GM18907 (cell line): ENCODE results near the gene IFNLR1.
"Not testable (repeated sequence)": the region's sequence is repeated elsewhere in the genome, so short reads cannot be mapped to it uniquely, and the experiment has no call there.

ENCODE experiments used
- ATAC-seq: cut with Tn5 transposase; IDR thresholded peaks from one replicate; pipeline ENCODE4 v1.9.1; 2021; ENCODE audit warnings: mild to moderate bottlenecking, moderate library complexity; ENCODE audit not compliant: unreplicated experiment

The IFNLR1 gene

DNA sequence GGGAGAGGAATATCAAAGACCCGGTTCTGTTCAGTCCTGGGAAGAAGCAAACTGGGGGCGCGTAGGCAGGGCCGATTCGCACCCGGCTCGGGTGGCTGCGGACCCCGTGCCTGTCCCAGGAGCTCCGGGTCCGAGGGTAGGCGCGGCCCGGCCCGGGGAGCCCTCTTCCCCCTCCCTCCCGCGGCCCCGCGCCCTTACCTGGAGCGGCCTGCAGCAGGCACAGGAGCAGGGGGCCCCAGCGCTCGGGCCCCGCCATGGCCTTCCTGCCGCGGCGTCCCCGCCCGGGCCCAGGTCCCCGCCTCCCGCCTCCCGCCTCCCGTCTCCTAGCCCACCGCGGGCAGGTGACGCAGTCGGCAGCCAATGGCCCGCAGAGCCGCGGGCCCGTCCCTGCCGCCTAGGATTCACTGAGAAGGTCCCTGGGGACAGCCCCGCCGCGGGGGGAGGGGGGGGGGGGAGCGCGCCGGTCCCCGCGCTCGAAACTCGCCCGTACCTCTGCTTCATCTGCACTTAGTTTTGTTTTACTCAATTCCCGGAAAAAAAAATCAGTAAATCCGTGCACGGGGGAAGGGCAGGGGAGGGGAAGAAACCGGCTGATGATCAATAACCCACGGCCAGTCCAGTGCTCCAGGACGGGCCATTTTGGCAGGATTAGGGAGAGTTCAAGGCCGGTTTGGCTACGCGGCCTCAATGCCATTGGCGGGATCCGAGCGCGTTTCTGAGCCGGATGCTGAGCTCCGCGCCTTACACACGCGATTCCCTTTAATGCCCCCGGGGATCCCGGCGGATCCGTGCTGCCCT lies at the start of gene IFNLR1:
Gene IFNLR1, minus strand, starts transcription at position 297 of the 798 bp plus-strand sequence. Its CDS starts 41 bp downstream, at position 256.
- ATAC-seq = no peak

DNA sequence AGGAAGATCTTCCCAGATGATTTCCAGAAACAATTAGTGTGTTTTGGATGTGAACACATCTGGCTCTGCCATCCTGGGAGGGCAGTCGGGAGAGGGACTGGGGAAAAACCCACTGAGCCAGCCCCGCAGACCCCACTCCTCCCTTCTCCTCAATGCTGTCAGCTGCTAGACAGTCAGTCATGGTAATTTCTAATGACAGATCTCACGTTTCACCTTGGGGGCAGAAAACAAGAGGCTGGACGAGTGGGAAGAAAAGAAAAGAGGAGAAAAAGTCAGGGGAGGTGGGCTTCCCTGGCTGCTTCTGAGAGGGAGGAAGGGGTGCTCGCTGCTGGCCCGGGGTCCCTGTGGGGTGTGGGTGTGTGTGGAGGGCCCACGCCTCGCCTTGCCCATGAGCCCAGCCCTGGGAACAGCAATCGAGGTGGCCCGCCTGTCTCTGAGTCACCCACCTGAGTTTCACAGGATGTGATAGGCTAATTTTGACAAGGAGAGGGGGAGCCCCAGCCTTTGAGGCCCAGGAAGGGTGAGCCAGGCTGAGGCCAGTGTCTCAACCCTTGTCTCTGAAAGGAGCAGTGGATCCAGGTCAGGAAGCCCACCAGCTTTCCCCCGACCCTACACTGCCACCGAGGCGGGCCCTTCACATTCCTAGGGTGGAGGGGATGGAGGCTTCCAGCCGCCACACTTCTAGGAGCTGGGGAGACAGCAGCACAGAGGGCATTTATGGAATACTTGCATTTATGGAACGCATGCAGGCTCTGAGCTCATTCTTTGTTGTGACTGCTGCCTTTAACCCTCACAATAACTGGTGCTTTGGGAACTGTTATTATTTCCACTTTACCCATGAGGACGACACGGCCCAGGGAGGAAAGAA lies 49.1 kb upstream of the IFNLR1 start:
- ATAC-seq = no peak

DNA sequence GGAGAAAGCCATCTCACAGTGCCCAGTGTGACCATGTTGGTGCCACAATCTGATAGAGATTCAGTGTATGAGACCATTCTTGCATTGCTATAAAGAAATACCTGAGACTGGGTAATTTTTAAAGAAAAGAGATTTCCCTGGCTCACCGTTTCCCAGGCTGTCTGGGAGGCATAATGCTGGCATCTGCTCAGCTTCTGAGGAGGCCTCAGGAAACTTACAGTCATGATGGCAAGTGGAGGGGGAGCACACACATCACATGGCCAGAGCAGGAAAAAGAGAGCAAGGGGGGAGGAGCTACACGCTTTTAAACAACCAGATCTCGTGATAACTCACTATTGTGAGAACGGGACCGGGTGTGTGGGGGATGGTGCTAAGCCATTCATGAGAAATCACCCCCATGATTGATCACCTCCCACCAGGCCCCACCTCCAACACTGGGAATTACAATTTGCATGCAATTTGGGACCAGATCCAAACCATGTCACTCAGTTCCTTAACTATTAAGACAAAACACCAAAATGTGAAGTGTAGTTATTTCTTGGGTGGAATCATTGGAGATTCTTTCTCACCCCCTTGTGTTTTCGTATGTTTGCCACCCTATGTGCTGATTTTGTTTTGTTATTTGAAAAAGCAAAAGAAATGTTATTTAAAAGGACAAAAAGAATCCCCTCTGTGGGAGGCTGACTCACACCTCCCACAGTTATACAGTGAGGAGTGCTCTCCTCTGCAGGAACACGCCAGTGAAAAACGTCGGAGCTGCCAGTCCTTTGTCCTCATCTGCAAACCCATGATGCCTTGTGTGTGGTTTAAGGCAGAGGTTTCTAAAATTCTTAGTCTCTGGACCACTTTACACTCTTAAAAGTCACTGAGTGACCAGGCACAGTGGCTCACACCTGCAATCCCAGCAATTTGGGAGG lies 46.9 kb upstream of the IFNLR1 start:
- ATAC-seq = no peak

DNA sequence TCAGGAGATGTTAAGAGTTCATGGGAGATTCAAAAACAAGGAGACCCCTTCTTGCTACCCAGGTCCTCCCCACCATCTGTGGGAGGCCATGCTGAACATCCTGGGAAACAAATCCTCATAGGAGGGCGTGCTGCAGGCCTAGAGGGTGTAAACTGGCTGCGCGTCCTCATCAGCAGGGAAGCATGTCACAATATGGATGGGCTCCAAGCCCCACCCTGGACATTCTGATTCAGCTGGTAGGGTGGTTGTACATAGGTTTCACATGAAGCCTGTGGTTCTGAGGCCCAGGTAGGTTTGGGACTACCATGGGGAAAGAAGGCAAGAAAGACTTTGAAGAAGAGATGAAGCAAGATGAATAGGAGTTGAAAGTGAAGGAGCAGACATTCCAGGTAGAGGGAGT lies 44.6 kb upstream of the IFNLR1 start:
- no peak for ATAC-seq

DNA sequence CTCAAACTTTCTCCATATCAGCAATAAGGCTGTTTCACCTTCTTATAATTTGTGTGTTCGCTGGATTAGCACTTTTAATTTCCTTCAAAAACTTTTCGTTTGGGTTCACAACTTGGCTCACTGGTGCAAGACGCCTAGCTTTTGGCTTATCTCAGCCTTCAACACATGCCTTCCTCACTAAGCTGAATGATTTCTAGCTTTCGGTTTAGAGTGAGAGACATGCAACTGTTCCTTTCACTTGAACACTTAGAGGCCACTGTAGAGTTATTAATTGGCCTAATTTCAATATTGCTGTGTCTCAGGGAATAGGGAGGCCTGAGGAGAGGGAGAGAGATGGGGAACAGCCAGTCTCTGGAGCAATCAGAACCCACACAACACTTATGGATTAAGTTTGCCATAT lies 41.2 kb upstream of the IFNLR1 start:
- no peak for ATAC-seq

DNA sequence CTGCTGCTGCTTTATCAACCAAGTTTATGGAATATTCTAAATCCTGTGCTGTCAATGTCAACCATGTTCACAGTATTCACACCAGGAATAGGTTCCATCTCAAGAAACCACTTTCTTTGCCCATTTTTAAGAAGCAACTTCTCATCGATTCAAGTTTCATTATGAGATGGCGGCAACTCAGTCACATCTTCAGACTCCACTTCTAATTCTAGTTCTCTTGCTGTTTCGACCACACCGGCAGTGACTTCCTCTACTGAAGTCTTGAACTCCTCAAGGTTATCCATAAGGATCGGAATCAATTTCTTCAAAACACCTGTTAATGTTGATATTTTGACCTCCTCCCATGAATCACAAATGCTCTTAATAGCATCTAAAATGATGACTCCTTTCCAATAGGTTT lies 39.7 kb upstream of the IFNLR1 start:
- ATAC-seq = no peak

DNA sequence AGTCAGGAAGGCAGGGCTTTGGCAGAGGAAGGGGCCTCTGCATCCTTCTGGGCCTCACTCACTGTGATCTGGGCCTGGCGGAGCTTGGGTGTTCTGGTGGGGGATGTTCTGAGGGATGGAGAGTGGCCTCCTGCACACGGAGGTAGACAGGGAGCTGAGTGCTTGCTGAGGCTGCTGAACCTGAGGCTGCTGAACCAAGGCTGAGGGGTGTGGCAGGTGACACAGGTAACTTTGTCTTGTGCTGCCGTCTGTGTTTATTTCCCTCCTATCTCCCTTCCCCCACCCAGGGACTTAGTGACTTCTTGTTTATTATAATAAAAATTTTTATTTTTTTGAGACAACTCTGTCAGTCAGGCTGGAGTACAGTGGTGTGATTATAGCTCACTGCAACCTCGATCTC lies 37.7 kb upstream of the IFNLR1 start:
- ATAC-seq = no peak

DNA sequence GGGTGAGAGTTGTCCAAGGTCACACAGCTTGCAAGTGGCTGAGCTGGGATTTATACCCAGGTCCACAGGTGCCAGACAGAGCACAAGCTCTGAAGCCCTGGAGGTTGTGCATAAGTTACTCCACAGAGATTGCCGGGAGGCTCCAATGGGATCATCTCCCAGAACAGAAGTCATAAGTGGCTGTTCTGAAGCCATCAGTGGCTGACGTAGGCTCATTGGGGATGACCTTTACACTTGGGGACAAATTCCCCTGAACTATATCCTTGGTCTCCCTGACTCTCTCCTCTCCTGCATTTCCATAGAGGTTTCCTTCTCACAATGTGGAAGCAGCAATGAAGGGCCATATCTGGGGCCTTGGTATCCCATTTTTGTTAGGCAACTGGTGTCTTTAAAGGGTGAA lies 37.0 kb upstream of the IFNLR1 start:
- no peak for ATAC-seq

DNA sequence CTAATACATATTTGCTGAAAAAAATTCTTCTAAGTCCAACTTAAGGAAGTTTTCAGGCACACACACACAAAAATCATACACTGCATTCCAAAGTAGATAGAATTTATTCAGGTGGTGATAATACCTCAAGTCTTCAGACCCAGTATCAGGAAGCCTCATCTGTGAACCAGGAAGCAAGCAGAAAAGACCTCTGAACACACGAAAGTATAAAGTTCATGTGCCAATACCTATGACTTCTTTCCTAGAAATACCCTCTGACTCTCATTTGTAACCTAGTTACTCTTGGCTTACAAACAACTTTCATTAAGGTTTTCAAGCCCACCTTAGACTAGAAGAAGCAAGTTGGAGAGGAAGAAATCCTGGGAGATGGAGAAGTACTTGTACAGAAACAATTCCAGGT lies 35.7 kb upstream of the IFNLR1 start:
- no peak for ATAC-seq

DNA sequence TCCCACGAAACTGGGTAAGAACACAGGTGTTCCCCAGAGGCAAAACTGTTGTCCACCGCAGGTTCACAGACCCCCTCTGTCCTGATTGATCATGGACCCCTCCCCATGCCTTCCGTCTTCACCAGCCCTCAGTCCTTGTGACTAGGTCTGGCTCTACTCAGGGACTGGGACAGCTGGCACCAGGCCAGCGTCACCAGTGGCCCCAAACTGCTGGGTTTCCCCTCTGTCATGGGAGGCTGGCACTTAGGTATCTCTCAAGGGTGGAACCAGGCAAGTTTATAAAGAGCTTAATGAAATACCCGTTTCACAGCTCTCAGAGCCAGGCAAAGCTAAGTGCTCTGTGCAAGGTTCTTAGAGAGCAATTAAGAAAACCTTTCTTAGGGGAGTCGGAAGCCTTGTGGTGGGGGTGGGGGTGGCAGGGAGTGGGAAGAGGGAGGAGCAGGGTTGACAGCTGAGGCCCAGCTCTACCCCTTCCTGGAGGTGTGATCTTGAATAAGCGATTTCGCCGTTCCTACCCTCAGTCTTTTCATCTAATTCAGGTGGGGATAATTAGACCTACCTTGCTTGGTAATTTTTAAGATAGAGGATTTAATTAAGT lies 35.0 kb upstream of the IFNLR1 start:
- ATAC-seq = no peak

DNA sequence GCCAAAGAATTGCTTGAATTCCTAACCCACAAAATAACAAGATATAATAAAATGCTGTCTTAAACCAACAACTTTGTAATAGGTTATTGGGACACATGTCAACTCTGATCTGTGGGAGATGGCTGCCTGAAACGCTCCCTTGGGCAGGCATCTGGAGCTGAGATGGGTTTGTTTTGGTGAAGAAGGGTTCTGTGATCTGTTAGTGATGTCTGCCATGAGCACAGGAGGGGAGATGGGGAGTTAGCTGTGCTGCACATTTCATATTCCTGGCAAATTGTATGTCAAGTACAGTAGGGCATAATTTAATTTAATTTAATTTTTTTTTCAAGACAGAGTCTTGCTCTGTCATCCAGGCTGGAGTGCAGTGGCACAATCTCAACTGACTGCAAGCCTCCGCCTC lies 34.2 kb upstream of the IFNLR1 start:
- no peak for ATAC-seq

DNA sequence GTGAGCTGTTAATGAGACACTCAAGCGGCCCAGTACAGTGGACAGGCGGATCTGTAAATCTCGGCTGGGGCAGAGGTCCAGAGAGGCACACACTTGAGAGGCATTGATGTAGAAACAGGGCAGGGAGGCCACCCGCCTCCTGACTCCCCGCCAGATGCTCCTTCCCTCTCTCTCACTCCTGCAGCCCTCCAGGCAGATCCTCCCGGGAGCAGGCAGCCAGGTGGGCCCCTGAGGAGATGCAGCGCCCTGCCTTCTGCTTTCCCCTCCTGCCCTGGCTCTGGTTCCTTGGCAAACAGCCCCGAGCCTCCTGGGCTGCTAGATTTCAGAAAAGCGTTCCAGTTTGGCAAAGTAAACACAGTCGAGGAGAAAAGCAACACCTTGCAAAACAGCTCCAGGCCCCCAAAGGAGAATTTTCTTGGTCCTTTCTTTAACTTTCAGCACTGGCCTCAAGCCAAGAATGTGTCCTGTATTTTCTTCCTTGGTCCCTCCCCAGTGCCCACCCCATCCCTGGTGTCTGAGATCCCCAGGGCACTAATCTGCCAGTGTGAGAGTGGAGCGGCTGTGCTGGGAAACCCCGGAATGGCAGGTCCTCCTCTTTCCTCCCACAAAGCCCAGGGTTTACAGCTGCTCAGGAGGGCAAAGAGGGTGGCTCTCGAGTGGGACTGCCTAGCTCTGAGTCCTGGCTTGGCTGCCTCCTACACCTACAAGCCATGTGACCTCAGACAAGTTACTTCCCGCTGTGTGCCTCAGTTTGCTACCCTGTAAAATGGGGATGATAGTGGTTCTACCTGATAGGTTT lies 29.4 kb upstream of the IFNLR1 start:
- no peak for ATAC-seq

DNA sequence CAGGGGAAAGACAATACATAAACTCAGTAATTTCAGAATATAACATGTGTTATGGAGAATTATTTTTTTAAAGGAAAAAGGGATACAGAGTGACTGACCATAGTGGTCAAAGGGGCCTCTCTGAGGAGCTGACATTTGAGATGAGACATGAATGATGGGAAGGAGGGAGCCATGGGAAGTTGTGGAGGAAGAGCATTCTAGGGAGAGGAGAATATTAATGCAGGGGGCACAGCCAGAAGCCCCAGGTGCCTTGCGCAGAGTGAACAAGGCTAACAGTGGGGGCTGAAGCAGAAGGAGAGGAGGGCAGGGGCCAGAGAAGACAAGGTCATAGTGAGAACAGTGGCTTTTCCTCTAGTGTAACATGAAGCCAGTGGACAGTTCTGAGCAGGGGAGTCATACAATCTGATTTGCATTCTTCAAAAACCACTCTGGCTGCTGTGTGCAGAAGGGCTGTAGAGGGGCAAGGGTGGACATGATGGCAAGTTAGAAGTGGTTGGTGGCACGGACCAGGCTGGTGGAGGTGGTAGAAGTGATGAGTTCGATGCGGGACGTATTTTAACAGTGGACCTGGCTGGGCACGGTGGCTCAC lies 28.2 kb upstream of the IFNLR1 start:
- ATAC-seq = no peak

DNA sequence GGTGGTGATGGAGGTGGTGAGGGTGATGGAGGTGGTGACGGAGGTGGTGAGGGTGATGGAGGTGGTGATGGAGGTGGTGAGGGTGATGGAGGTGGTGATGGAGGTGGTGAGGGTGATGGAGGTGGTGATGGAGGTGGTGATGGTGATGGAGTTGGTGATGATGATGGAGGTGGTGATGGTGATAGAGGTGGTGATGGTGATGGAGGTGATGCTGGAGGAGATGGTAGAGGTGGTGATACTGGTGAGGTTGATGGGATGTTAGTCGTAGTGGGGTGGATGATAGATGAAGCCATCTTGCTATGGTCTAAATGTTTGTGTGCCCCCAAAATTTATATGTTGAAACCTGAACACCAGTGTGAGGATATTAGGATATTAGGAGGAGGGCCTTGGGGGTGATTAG lies 25.3 kb upstream of the IFNLR1 start:
- ATAC-seq = no peak

DNA sequence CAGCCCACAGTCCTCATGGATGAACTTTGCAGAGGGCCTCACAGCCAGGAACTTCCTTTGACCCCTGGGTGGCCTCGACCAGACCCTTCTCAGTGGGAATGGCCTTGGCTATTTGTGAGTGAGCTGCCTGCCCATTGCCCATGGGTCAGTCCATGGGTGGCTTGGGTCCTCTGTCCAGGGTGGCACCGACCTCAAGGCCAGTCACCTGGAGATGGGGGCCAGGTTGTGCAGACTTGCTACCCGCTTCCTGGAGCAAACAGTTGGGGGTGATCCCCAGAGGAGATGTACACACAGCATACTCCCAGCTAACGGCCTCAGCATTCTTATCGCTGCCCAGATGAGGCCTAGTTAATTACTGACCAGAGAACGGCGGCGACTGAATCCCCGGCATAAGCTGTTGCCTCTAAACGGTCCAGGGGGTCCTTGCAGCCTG lies 23.1 kb upstream of the IFNLR1 start:
- ATAC-seq = no peak

DNA sequence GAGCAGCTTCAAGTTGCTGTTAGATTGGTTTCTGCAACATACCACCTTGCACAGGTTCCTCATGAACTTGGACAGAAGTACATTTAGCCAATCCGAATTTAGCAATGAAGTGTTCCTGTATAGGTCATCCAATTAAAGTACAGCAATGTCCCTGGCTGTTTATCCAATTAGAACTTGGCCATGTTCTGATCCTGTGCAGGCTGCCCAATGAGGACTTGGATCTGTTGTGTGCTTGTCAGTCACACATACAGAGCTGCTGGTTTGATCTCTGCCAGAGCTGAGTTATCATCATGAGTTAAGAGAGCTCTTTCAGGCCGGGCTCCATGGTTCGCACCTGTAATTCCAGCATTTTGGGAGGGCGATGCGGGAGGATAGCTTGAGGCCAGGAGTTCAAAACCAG lies 22.0 kb upstream of the IFNLR1 start:
- no peak for ATAC-seq

DNA sequence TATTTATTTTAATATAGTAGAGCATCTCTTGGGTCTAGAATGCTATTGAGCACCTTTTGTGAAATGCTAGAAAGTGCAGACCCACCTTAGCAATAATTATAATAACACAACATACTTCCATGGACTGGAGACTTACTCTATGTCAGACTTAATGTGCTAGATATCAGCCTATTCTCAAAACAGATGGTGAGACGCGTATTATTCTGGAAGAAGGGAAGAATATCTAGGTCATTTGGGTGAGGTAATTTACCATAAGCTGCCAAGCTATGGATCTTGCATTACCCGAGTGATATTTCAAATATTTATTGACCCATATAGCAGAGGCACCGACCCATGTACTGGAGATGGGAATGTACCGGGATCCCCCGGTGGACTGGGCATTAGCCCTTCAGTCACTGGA lies 20.6 kb upstream of the IFNLR1 start:
- no peak for ATAC-seq

DNA sequence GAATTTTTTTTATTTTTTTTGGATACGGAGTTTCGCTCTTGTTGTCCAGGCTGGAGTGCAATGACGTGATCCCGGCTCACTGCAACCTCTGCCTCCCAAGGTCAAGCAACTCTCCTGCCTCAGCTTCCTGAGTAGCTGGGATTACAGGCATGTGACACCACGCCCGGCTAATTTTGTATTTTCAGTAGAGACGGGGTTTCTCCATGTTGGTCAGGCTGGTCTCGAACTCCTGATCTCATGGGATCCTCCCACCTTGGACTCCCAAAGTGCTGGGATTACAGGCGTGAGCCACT lies 20.3 kb upstream of the IFNLR1 start:
- ATAC-seq = not testable (repeated sequence)

DNA sequence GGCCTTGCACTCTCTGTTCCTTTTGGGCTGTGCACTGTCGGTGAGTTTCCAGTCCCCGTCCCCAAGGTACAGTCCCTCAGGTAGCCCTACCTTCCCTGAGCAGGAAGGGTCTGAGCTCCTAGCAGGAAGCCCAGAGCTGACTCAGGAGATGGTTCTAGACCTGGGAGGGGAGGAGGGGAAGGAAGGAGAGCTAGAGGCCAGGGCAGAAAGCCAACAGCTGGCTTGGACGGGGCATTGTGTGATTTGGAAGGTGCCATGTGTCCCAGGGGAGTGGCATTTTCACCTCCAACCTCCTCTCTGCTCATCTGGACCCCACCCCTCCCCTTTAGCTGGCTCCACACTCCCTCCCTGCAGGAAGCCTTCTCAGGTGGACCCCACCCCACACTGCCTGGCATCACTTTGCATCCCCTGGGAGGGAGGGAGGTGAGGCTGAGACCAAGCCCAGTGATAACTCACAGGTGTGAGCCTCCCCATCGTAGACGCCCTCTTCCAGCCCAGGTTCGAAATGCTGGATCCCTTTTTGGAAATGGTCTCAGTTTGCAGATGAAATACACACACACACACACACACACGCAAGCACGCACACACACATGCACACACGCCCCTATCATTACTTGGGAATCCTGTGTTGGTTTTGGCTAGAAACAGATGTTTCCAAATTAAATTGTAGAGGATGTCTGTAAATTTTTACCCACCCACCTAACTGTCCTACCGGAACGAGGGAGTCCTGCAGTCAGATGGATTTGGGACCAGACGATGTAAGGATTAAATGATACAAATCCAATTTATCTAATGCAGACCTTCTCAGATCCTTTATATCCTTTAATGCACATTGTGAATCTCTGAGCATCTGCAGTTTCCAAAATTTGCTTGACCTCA lies 19.7 kb upstream of the IFNLR1 start:
- no peak for ATAC-seq
